Dedifferentiated amniotic fluid mesenchymal stem cell (primary cell): ENCODE results near the gene PPP1R9B.

Experiments used
- DNase-seq: peaks from one replicate; pipeline ENCODE4 v3.0.0-alpha.2; 2016; ENCODE audit errors: extremely low spot score

PPP1R9B gene

GRCh38 chr17:50143461-50144176 is 6.9 kb downstream of the PPP1R9B start:
- DNase-seq, result no peak

- DNase-seq, result no peak
These were observed 8.7 kb downstream of the PPP1R9B start for GRCh38 chr17:50141745-50142110.

- no peak for DNase-seq
These were observed 9.3 kb downstream of the PPP1R9B start for GRCh38 chr17:50141026-50141744.

GRCh38 chr17:50139950-50140885 is 10.3 kb downstream of the PPP1R9B start:
- no peak for DNase-seq

GRCh38 chr17:50139185-50139783 is 11.2 kb downstream of the PPP1R9B start:
- no peak for DNase-seq

GRCh38 chr17:50137042-50137441 is 13.4 kb downstream of the PPP1R9B start:
- no peak for DNase-seq

- no peak for DNase-seq
These were observed 14.3 kb downstream of the PPP1R9B start for GRCh38 chr17:50136096-50136687.

GRCh38 chr17:50135316-50136095 is 15.0 kb downstream of the PPP1R9B start:
- DNase-seq, result no peak

GRCh38 chr17:50134206-50135110 is 16.0 kb downstream of the PPP1R9B start:
- DNase-seq, result no peak

GRCh38 chr17:50133769-50134099 is 16.7 kb downstream of the PPP1R9B start:
- DNase-seq, result no peak

- no peak for DNase-seq
These were observed 17.3 kb downstream of the PPP1R9B start for GRCh38 chr17:50133028-50133768.

- DNase-seq, result no peak
These were observed 18.2 kb downstream of the PPP1R9B start for GRCh38 chr17:50132104-50132794.

GRCh38 chr17:50130559-50131305 is 19.7 kb downstream of the PPP1R9B start:
- DNase-seq, result no peak

GRCh38 chr17:50129728-50130558 is 20.5 kb downstream of the PPP1R9B start, which contains the start of gene SAMD14:
SAMD14 (minus strand) TSS chr17:50130160; CDS start chr17:50124959, 5,201 bp downstream.
- no peak for DNase-seq

- no peak for DNase-seq
These were observed 21.1 kb downstream of the PPP1R9B start for GRCh38 chr17:50129353-50129727.

- no peak for DNase-seq
These were observed 21.8 kb downstream of the PPP1R9B start for GRCh38 chr17:50128441-50129352.
